HG03064 (cell line): Measurements from ENCODE around the gene HTRA1.

ENCODE experiments used
- ATAC-seq: cut with Tn5 transposase; IDR thresholded peaks from one replicate; pipeline ENCODE4 v1.9.1; 2021; ENCODE audit warnings: low read depth; ENCODE audit not compliant: unreplicated experiment

Gene HTRA1

GRCh38 chr10:122514045-122514840, 52.9 kb downstream of the HTRA1 start:
- ATAC-seq, result no peak

- ATAC-seq, result no peak
Measured at GRCh38 chr10:122515022-122515424, 53.7 kb downstream of the HTRA1 start.

GRCh38 chr10:122515588-122516231, 54.4 kb downstream of the HTRA1 start:
- no peak for ATAC-seq

- ATAC-seq, result no peak
Measured at GRCh38 chr10:122516734-122517133, 55.4 kb downstream of the HTRA1 start.

GRCh38 chr10:122519144-122519543, 57.8 kb downstream of the HTRA1 start:
- ATAC-seq, result no peak

- no peak for ATAC-seq
Measured at GRCh38 chr10:122519873-122520272, 58.5 kb downstream of the HTRA1 start.

GRCh38 chr10:122521011-122521410, 59.7 kb downstream of the HTRA1 start:
- ATAC-seq, result no peak

- ATAC-seq, result no peak
Measured at GRCh38 chr10:122524811-122525210, 63.5 kb downstream of the HTRA1 start.

GRCh38 chr10:122525788-122526187, 64.4 kb downstream of the HTRA1 start:
- ATAC-seq, result no peak

- ATAC-seq, result no peak
Measured at GRCh38 chr10:122526892-122527291, 65.5 kb downstream of the HTRA1 start.

- no peak for ATAC-seq
Measured at GRCh38 chr10:122530177-122530576, 68.8 kb downstream of the HTRA1 start.

- no peak for ATAC-seq
Measured at GRCh38 chr10:122531261-122531660, 69.9 kb downstream of the HTRA1 start.

GRCh38 chr10:122531939-122532338, 70.6 kb downstream of the HTRA1 start:
- ATAC-seq, result no peak

GRCh38 chr10:122532601-122533296, 71.4 kb downstream of the HTRA1 start:
- no peak for ATAC-seq

GRCh38 chr10:122537545-122537944, 76.2 kb downstream of the HTRA1 start:
- no peak for ATAC-seq

GRCh38 chr10:122541541-122542002, 80.2 kb downstream of the HTRA1 start:
- ATAC-seq, result no peak

- no peak for ATAC-seq
Measured at GRCh38 chr10:122543676-122544445, 82.5 kb downstream of the HTRA1 start.

GRCh38 chr10:122544493-122544892, 83.1 kb downstream of the HTRA1 start:
- ATAC-seq, result no peak

- no peak for ATAC-seq
Measured at GRCh38 chr10:122546242-122546641, 84.9 kb downstream of the HTRA1 start.

- no peak for ATAC-seq
Measured at GRCh38 chr10:122548407-122549085, 87.2 kb downstream of the HTRA1 start.
